ENCODE results near the gene ACTR3. TPM values are rescaled to one million over a fixed set of nuclear protein-coding genes. Genes with fewer than 3 reads are reported as not detected.

Gene ACTR3
- total and polyA plus RNA-seq, 4 donors = 34.4 to 99.6 (median 51.8) TPM

DNA sequence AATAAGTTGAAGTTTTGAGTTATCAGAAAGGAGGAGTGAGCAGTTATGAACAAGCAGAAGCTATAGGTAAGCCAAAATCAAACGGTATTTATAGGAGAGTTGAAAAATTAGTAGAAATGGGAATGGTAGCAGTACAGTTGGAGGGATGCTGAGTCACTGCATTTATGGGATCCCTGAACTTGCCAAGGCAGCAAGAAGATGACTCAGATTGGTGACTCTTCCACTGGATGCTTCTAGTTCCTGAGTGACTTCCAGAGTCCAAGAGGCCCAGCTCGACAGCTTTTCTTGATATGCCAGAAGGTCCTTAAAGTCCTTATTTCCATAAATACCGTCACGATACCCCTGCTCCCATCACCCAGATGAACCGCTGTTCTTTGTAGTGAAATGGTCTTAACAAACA is 31.1 kb upstream of the ACTR3 start:
- no peak overlapping the region for H3K4me3 ChIP-seq (ENCODE audit: low read depth in 1 of 3, low read length in 3 of 3)
- H3K27ac ChIP-seq (ENCODE audit: low read depth in 1 of 2, low read length in 2 of 2) = no peak overlapping the region
- DNase-seq (ENCODE audit: low spot score) = no peak
- H3K27me3 ChIP-seq (ENCODE audit: control insufficient read depth in 4 of 4, insufficient read depth in 4 of 4, low read length in 3 of 4) = no peaks in the 10 kb centered on the region
- TF ChIP-seq SP1 (IDR thresholded peaks at IDR 0.05) (no peak), TAF1 (conservative IDR thresholded peaks at IDR 0.05) (no peak), HNF4G (IDR thresholded peaks at IDR 0.05) (no peak), RAD21 (IDR thresholded peaks at IDR 0.05) (no peak), RXRA (IDR thresholded peaks at IDR 0.05) (no peak), EGR1 (IDR thresholded peaks at IDR 0.05; ENCODE audit: low read depth in 2 of 2) (no peak), GABPA (IDR thresholded peaks at IDR 0.05 in 1 of 2, conservative IDR thresholded peaks at IDR 0.05 in 1 of 2) (no peak), JUND (IDR thresholded peaks at IDR 0.05) (no peak), NR2F2 (IDR thresholded peaks at IDR 0.05) (no peak), FOXA2 (IDR thresholded peaks at IDR 0.05) (no peak), MAX (IDR thresholded peaks at IDR 0.05) (no peak)
- TF ChIP-seq, protein P1, sequence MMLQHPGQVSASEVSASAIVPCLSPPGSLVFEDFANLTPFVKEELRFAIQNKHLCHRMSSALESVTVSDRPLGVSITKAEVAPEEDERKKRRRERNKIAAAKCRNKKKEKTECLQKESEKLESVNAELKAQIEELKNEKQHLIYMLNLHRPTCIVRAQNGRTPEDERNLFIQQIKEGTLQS (IDR thresholded peaks at IDR 0.05) = no peak
- TF ChIP-seq, protein P2, sequence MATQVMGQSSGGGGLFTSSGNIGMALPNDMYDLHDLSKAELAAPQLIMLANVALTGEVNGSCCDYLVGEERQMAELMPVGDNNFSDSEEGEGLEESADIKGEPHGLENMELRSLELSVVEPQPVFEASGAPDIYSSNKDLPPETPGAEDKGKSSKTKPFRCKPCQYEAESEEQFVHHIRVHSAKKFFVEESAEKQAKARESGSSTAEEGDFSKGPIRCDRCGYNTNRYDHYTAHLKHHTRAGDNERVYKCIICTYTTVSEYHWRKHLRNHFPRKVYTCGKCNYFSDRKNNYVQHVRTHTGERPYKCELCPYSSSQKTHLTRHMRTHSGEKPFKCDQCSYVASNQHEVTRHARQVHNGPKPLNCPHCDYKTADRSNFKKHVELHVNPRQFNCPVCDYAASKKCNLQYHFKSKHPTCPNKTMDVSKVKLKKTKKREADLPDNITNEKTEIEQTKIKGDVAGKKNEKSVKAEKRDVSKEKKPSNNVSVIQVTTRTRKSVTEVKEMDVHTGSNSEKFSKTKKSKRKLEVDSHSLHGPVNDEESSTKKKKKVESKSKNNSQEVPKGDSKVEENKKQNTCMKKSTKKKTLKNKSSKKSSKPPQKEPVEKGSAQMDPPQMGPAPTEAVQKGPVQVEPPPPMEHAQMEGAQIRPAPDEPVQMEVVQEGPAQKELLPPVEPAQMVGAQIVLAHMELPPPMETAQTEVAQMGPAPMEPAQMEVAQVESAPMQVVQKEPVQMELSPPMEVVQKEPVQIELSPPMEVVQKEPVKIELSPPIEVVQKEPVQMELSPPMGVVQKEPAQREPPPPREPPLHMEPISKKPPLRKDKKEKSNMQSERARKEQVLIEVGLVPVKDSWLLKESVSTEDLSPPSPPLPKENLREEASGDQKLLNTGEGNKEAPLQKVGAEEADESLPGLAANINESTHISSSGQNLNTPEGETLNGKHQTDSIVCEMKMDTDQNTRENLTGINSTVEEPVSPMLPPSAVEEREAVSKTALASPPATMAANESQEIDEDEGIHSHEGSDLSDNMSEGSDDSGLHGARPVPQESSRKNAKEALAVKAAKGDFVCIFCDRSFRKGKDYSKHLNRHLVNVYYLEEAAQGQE (IDR thresholded peaks at IDR 0.05) = no peak
- TF ChIP-seq, protein P3, sequence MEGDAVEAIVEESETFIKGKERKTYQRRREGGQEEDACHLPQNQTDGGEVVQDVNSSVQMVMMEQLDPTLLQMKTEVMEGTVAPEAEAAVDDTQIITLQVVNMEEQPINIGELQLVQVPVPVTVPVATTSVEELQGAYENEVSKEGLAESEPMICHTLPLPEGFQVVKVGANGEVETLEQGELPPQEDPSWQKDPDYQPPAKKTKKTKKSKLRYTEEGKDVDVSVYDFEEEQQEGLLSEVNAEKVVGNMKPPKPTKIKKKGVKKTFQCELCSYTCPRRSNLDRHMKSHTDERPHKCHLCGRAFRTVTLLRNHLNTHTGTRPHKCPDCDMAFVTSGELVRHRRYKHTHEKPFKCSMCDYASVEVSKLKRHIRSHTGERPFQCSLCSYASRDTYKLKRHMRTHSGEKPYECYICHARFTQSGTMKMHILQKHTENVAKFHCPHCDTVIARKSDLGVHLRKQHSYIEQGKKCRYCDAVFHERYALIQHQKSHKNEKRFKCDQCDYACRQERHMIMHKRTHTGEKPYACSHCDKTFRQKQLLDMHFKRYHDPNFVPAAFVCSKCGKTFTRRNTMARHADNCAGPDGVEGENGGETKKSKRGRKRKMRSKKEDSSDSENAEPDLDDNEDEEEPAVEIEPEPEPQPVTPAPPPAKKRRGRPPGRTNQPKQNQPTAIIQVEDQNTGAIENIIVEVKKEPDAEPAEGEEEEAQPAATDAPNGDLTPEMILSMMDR (IDR thresholded peaks at IDR 0.05; ENCODE audit: low read depth, low read length, missing input control) = no peak
- no peak overlapping the region for H3K9ac ChIP-seq (ENCODE audit: low read depth in 1 of 2, low read length in 2 of 2)
- H3K36me3 ChIP-seq (ENCODE audit: control insufficient read depth in 4 of 4, insufficient read depth in 3 of 4, low read depth in 1 of 4, low read length in 3 of 4) = no peaks in the 10 kb centered on the region
- H3K9me3 ChIP-seq (ENCODE audit: control insufficient read depth in 4 of 4, low read length in 3 of 4) = no peaks in the 10 kb centered on the region
- 95% methylated on average over 5 of the region's 5 CpGs for WGBS
- no peaks in the 10 kb centered on the region for H3K4me1 ChIP-seq (ENCODE audit: control insufficient read depth in 4 of 4, insufficient read depth in 4 of 4, low read length in 3 of 4)

DNA sequence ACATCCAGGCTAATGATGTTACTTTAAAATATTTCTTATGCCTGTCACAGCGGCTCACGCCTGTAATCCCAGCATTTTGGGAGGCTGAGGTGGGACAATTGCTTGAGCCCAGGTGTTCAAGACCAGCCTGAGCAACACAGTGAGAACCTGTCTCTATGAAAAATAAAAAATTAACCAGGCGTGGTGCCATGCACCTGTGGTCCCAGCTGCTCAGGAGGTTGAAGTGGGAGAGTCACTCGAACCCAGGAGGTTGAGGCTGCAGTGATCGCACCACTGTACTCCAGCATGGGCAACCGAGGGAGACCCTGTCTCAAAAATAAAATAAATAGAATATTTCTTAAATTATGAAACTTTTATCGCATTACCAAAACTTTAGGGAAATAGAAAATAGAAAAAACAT is 28.1 kb upstream of the ACTR3 start:
- TF ChIP-seq MAX (IDR thresholded peaks at IDR 0.05) (no peak), GABPA (IDR thresholded peaks at IDR 0.05 in 1 of 2, conservative IDR thresholded peaks at IDR 0.05 in 1 of 2) (no peak), JUND (IDR thresholded peaks at IDR 0.05) (no peak), RXRA (IDR thresholded peaks at IDR 0.05) (no peak), EGR1 (IDR thresholded peaks at IDR 0.05; ENCODE audit: low read depth in 2 of 2) (no peak), FOXA2 (IDR thresholded peaks at IDR 0.05) (no peak), SP1 (IDR thresholded peaks at IDR 0.05) (no peak), TAF1 (conservative IDR thresholded peaks at IDR 0.05) (no peak), RAD21 (IDR thresholded peaks at IDR 0.05) (no peak), YY1 (IDR thresholded peaks at IDR 0.05) (no peak), HNF4A (conservative IDR thresholded peaks at IDR 0.05) (no peak)
- TF ChIP-seq, protein P2 (IDR thresholded peaks at IDR 0.05) = no peak
- TF ChIP-seq, protein P3 (IDR thresholded peaks at IDR 0.05; ENCODE audit: low read depth, low read length, missing input control) = no peak
- Histone ChIP-seq H3K4me1 (ENCODE audit: control insufficient read depth in 4 of 4, insufficient read depth in 4 of 4, low read length in 3 of 4) (no peaks in the 10 kb centered on the region), H3K9me3 (ENCODE audit: control insufficient read depth in 4 of 4, low read length in 3 of 4) (no peaks in the 10 kb centered on the region), H3K9ac (ENCODE audit: low read depth in 1 of 2, low read length in 2 of 2) (no peak overlapping the region), H3K27ac (ENCODE audit: low read depth in 1 of 2, low read length in 2 of 2) (no peak overlapping the region), H3K4me3 (ENCODE audit: low read depth in 1 of 3, low read length in 3 of 3) (no peak overlapping the region), H3K27me3 (ENCODE audit: control insufficient read depth in 4 of 4, insufficient read depth in 4 of 4, low read length in 3 of 4) (no peaks in the 10 kb centered on the region), H3K36me3 (ENCODE audit: control insufficient read depth in 4 of 4, insufficient read depth in 3 of 4, low read depth in 1 of 4, low read length in 3 of 4) (no peaks in the 10 kb centered on the region)
- WGBS = 90% methylated on average over 7 of the region's 7 CpGs
- DNase-seq (ENCODE audit: low spot score) = no peak

Data from liver (tissue), 9 donors.